IMR-90 (cell line): ENCODE data around the gene FAM20C. TPM values are rescaled to one million over a fixed set of nuclear protein-coding genes. Genes with fewer than 3 reads are reported as not detected.

ENCODE experiments used
- ATAC-seq: fragments of 200-7000 bp; cut with Tn5 transposase; 2 replicates; pipeline ENCODE4 v1.9.1; 2020; ENCODE audit warnings: low read depth, mild to moderate bottlenecking, moderate library complexity
- BruUV-seq: library from RNA; stranded (reverse); fragments of 400-500 nt; replicated peaks from 2 replicates; lab custom pipeline; 2021; lab: Mats Ljungman, UMichigan
- CTCF ChIA-PET: fragments of 300-600 bp; formaldehyde crosslinking; extraction: SDS; loops from one replicate; lab custom pipeline; 2021; ENCODE audit warnings: antibody characterized with exemption; lab: Yijun Ruan, JAX
- POLR2A ChIA-PET: fragments of 300-600 bp; sonication (Branson Sonifier 250); formaldehyde crosslinking; loops from one replicate; lab custom pipeline; 2022; ENCODE audit warnings: antibody characterized with exemption; ENCODE audit not compliant: unreplicated experiment; lab: Charles Lee
- DNase-seq: peaks from one replicate; pipeline ENCODE4 v3.0.0; 2013
- H2AFZ ChIP-seq: replicated peaks from 2 replicates; pipeline ENCODE3; 2013; ENCODE audit warnings: low read length, mild to moderate bottlenecking; ENCODE audit not compliant: poor library complexity
- H2AK5ac ChIP-seq: 2 replicates; pipeline ENCODE4 v1.6.1; 2013; ENCODE audit warnings: low read depth, low read length, inconsistent platforms
- H2AK9ac ChIP-seq: replicated peaks from 2 replicates; pipeline ENCODE3; 2013; ENCODE audit warnings: mild to moderate bottlenecking, low read depth, low read length, moderate library complexity; ENCODE audit not compliant: poor library complexity
- H2BK120ac ChIP-seq: 2 replicates; pipeline ENCODE4 v1.6.1; 2013; ENCODE audit warnings: low read depth, low read length, inconsistent platforms
- H2BK15ac ChIP-seq: 3 replicates; pipeline ENCODE4 v1.6.1; 2013; ENCODE audit warnings: low read depth, low read length, inconsistent platforms
- H2BK20ac ChIP-seq: 2 replicates; pipeline ENCODE4 v1.6.1; 2013; ENCODE audit warnings: low read depth, mild to moderate bottlenecking, inconsistent platforms, low read length, moderate library complexity
- H2BK5ac ChIP-seq: 2 replicates; pipeline ENCODE4 v1.6.1; 2013; ENCODE audit warnings: mild to moderate bottlenecking, low read depth, low read length, inconsistent platforms; ENCODE audit not compliant: poor library complexity, severe bottlenecking
- H3K14ac ChIP-seq: replicated peaks from 2 replicates; pipeline ENCODE4 v1.6.1; 2013; ENCODE audit warnings: low read depth, low read length, inconsistent platforms
- H3K18ac ChIP-seq: 2 replicates; pipeline ENCODE4 v1.6.1; 2013; ENCODE audit warnings: low read depth, low read length, control low read depth
- H3K23ac ChIP-seq: 2 replicates; pipeline ENCODE4 v1.6.1; 2013; ENCODE audit warnings: low read depth, low read length, inconsistent platforms
- H3K27ac ChIP-seq: 2 replicates; pipeline ENCODE4 v1.5.1; 2013; ENCODE audit warnings: mild to moderate bottlenecking, control low read depth, low read length; ENCODE audit not compliant: insufficient read depth
- H3K27me3 ChIP-seq: 2 replicates; pipeline ENCODE4 v1.6.1; 2013; ENCODE audit warnings: low read length; ENCODE audit not compliant: control insufficient read depth, insufficient read depth
- H3K36me3 ChIP-seq: 2 replicates; pipeline ENCODE4 v1.6.1; 2013; ENCODE audit warnings: low read length, mixed read lengths; ENCODE audit not compliant: control insufficient read depth, insufficient read depth
- H3K4ac ChIP-seq: 2 replicates; pipeline ENCODE4 v1.6.1; 2013; ENCODE audit warnings: low read depth, low read length, inconsistent platforms
- H3K4me1 ChIP-seq: 2 replicates; pipeline ENCODE4 v1.6.1; 2013; ENCODE audit warnings: low read length, mixed read lengths; ENCODE audit not compliant: control insufficient read depth, insufficient read depth
- H3K4me2 ChIP-seq: 2 replicates; pipeline ENCODE4 v1.6.1; 2013; ENCODE audit warnings: low read depth, mild to moderate bottlenecking, control low read depth, low read length, moderate library complexity
- H3K4me3 ChIP-seq: 2 replicates; pipeline ENCODE4 v1.5.1; 2013; ENCODE audit warnings: low read depth, mild to moderate bottlenecking, control low read depth, low read length, moderate library complexity; ENCODE audit not compliant: insufficient read depth
- H3K56ac ChIP-seq: 2 replicates; pipeline ENCODE4 v1.6.1; 2013; ENCODE audit warnings: low read length, inconsistent platforms; ENCODE audit not compliant: insufficient read depth; ENCODE audit errors: extremely low read depth
- H3K79me1 ChIP-seq, 2 experiments: 2 replicates each; pipeline ENCODE4 v1.6.1; 2013; ENCODE audit warnings: low read length in 2 of 2, inconsistent platforms in 1 of 2, low read depth in 1 of 2
- H3K9ac ChIP-seq: 2 replicates; pipeline ENCODE4 v1.6.1; 2013; ENCODE audit warnings: low read depth, low read length, control low read depth
- H3K9me1 ChIP-seq: 2 replicates; pipeline ENCODE4 v1.6.1; 2013; ENCODE audit warnings: low read length, inconsistent platforms; ENCODE audit not compliant: insufficient read depth
- H3K9me3 ChIP-seq: 2 replicates; pipeline ENCODE4 v1.6.1; 2013; ENCODE audit warnings: low read length; ENCODE audit not compliant: control insufficient read depth, insufficient read depth
- H4K20me1 ChIP-seq: 2 replicates; pipeline ENCODE4 v1.6.1; 2013; ENCODE audit warnings: low read length, inconsistent platforms; ENCODE audit not compliant: insufficient read depth
- H4K5ac ChIP-seq: 2 replicates; pipeline ENCODE4 v1.6.1; 2013; ENCODE audit warnings: mild to moderate bottlenecking, low read depth, low read length, control low read depth
- H4K8ac ChIP-seq, 2 experiments: 2 replicates each; pipeline ENCODE4 v1.6.1; 2013; ENCODE audit warnings: low read depth in 2 of 2, low read length in 2 of 2, control low read depth in 1 of 2, inconsistent platforms in 1 of 2
- H4K91ac ChIP-seq: 2 replicates; pipeline ENCODE4 v1.6.1; 2013; ENCODE audit warnings: low read depth, low read length, inconsistent platforms; ENCODE audit not compliant: insufficient read depth
- BHLHE40 ChIP-seq: fragments of 150-350 bp; IDR thresholded peaks from 2 replicates; pipeline ENCODE4 v1.6.1; 2016; ENCODE audit warnings: mild to moderate bottlenecking, low read depth, low read length
- CEBPB ChIP-seq: IDR thresholded peaks from 2 replicates; pipeline ENCODE4 v1.6.1; 2012; ENCODE audit warnings: low read depth, low read length, improper control_type of control experiment
- CHD1 ChIP-seq: IDR thresholded peaks from 2 replicates; pipeline ENCODE4 v1.6.1; 2012; ENCODE audit warnings: low read depth, low read length, improper control_type of control experiment
- FOS ChIP-seq: fragments of 150-350 bp; IDR thresholded peaks from 2 replicates; pipeline ENCODE4 v1.6.1; 2016; ENCODE audit warnings: low read depth, low read length
- MAFK ChIP-seq: IDR thresholded peaks from 2 replicates; pipeline ENCODE4 v1.6.1; 2012; ENCODE audit warnings: low read depth, low read length, improper control_type of control experiment
- MAZ ChIP-seq: IDR thresholded peaks from 2 replicates; pipeline ENCODE4 v1.6.1; 2012; ENCODE audit warnings: low read depth, mild to moderate bottlenecking, low read length, improper control_type of control experiment, moderate library complexity, borderline replicate concordance
- MXI1 ChIP-seq: IDR thresholded peaks from 2 replicates; pipeline ENCODE4 v1.6.1; 2012; ENCODE audit warnings: low read depth, mild to moderate bottlenecking, low read length, moderate library complexity, borderline replicate concordance
- NFE2L2 ChIP-seq: fragments of 150-350 bp; IDR thresholded peaks from 2 replicates; pipeline ENCODE4 v1.6.1; 2016; ENCODE audit warnings: low read depth, mild to moderate bottlenecking, low read length
- POLR2A ChIP-seq: IDR thresholded peaks from 2 replicates; pipeline ENCODE4 v1.6.1; 2012; ENCODE audit warnings: mild to moderate bottlenecking, low read depth, low read length
- RAD21 ChIP-seq: IDR thresholded peaks from 2 replicates; pipeline ENCODE4 v1.6.1; 2012; ENCODE audit warnings: low read length, improper control_type of control experiment
- RFX5 ChIP-seq: IDR thresholded peaks from 2 replicates; pipeline ENCODE4 v1.8.0; 2012; ENCODE audit warnings: low read depth, mild to moderate bottlenecking, low read length, moderate library complexity
- SMC3 ChIP-seq: fragments of 150-350 bp; IDR thresholded peaks from 2 replicates; pipeline ENCODE4 v1.6.1; 2016; ENCODE audit warnings: low read depth, mild to moderate bottlenecking, antibody characterized with exemption, low read length, moderate library complexity
- WGBS, 2 experiments: methylation state at CpG; one replicate each; pipeline versions ENCODE4 v1.1.5 to v1.1.7; 2013; ENCODE audit warnings: missing lambda C conversion rate in 2 of 2; ENCODE audit not compliant: insufficient read length in 1 of 2; ENCODE audit errors: extremely low coverage in 2 of 2; 5-methylcytosine and 5-hydroxymethylcytosine counted together
- dilution Hi-C: fragments of 300-500 bp; cut with HindIII; formaldehyde crosslinking; loops from one replicate; pipeline ENCODE4 v1.14.3; 2018; ENCODE audit warnings: low sequenced_read_pairs; ENCODE audit not compliant: unreplicated experiment
- in situ Hi-C: fragments of 300-500 bp; cut with MboI; formaldehyde crosslinking; loops from 3 replicates; pipeline ENCODE4 v1.14.3; 2019; ENCODE audit warnings: low sequenced_read_pairs, inconsistent platforms, mixed read lengths
- intact Hi-C: fragments of 100-400 bp; cut with micrococcal nuclease; formaldehyde crosslinking; loops from 2 replicates; pipeline ENCODE4 v1.10.0; 2022
- polyA plus RNA-seq, 3 experiments: library from polyadenylated mRNA; depleted of rRNA; stranded (reverse); fragments of >200 nt; gene quantifications; 2 replicates each; pipeline ENCODE4 v1.2.3, GENCODE V29; 2012; ENCODE audit warnings: low replicate concordance in 1 of 3
- total RNA-seq: library from RNA; depleted of rRNA; stranded (reverse); fragments of >200 nt; gene quantifications from 2 replicates; pipeline ENCODE4 v1.2.3, GENCODE V29; 2012
- TF ChIP-seq, protein P1 (sequence below): conservative IDR thresholded peaks from 2 replicates; pipeline ENCODE4 v1.5.1; 2012; ENCODE audit warnings: mild to moderate bottlenecking, low read depth, low read length, improper control_type of control experiment
- TF ChIP-seq, protein P2 (sequence below): fragments of 150-350 bp; IDR thresholded peaks from 2 replicates; pipeline ENCODE4 v1.6.1; 2016; ENCODE audit warnings: low read depth, mild to moderate bottlenecking, low read length, moderate library complexity, borderline replicate concordance
- TF ChIP-seq, protein P3 (sequence below): fragments of 150-350 bp; IDR thresholded peaks from 2 replicates; pipeline ENCODE4 v1.6.1; 2017; ENCODE audit warnings: mild to moderate bottlenecking, antibody characterized with exemption, low read length, low read depth

Gene FAM20C
- total and polyA plus RNA-seq, 2 of the 4 experiments (the other 2 are of a cell fraction) = 7.7 to 36.6 TPM

DNA sequence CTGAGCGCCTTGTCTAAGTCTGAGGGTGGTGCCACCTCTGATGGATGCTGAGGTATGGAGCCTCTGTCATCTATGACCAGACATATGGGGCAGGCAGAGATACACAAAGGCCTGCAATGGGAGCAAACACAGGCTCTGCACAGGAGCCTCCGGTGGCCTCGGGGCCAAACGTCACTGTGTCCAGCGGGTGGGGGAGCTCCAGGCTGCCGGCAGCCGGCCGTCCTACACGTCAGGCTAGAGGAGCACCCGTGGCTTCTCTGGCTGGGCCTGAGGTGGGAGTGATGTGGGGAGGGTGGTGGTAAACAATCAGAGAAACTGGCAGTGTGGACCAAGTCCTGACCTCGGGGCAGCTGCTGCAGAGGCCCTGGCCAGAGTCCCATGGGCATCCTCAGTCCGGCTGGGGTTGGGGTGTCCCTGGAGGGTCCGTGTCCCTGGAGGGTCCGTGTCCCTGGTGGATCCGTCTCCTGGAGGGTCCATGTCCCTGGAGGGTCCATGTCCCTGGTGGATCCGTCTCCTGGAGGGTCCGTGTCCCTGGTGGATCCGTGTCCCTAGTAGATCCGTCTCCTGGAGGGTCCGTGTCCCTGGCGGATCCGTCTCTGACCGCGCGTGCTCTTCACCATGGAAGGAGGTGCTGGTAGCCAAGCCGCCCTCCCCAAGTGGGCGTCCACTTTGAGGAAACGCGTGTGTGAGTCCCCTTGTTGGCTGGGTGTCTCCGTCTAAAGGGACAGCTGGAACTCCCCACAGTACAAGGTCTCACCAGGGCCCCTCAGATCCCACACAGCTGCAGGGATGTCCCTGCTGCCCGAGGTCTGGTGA is 24.2 kb upstream of the FAM20C start:
- in situ Hi-C loops = no loop called here
- no peaks in the 10 kb centered on the region for H3K9me1 ChIP-seq
- no peak overlapping the region for H2BK5ac ChIP-seq
- H3K9me3 ChIP-seq = no peaks in the 10 kb centered on the region
- H2AFZ ChIP-seq = no peak overlapping the region
- H4K5ac ChIP-seq = no peak overlapping the region
- no peak overlapping the region for H2AK5ac ChIP-seq
- H3K36me3 ChIP-seq = no peaks in the 10 kb centered on the region
- ChIA-PET CTCF (interaction anchor here (0.5 kb wide), 1 partner anchor 8 kb away, joined by 3 read pairs; no protein-coding TSS in a partner anchor), POLR2A (no interaction called here)
- no peak overlapping the region for H2BK20ac ChIP-seq
- dilution Hi-C loops = no loop called here
- H4K20me1 ChIP-seq = no peaks in the 10 kb centered on the region
- no peak overlapping the region for H3K4me3 ChIP-seq
- no TSS peak for BruUV-seq
- H3K9ac ChIP-seq = no peak overlapping the region
- H3K4me1 ChIP-seq = 0 out of 2 replicates have a peak, but pooled peaks cover 2% of the 10 kb centered on the region
- 82% methylated on average over 18 of the region's 31 CpGs; no CpG with 5 or more reads in 1 of the 2 experiments for WGBS, 2 experiments
- ATAC-seq = no peak
- H4K91ac ChIP-seq = no peak overlapping the region
- no peak overlapping the region for H3K27ac ChIP-seq
- no peaks in the 10 kb centered on the region for H3K79me1 ChIP-seq
- H2BK120ac ChIP-seq = no peak overlapping the region
- no peak overlapping the region for H3K56ac ChIP-seq
- DNase-seq = no peak
- H2AK9ac ChIP-seq = no peak overlapping the region
- H3K14ac ChIP-seq = no peak overlapping the region
- H3K4me2 ChIP-seq = no peak overlapping the region
- no peak overlapping the region for H3K4ac ChIP-seq
- intact Hi-C loops = no loop called here
- H4K8ac ChIP-seq = no peak overlapping the region
- no peak overlapping the region for H3K18ac ChIP-seq
- H3K23ac ChIP-seq = no peak overlapping the region; the same call in 1 of the 2 replicates
- H3K27me3 ChIP-seq = peaks cover 22% of the 10 kb centered on the region
- no peak overlapping the region for H2BK15ac ChIP-seq
- no peak for TF ChIP-seq CEBPB
- no peak for TF ChIP-seq MAZ
- TF ChIP-seq NFE2L2 = no peak
- TF ChIP-seq BHLHE40 = no peak
- TF ChIP-seq RFX5 = no peak
- no peak for TF ChIP-seq MAFK
- TF ChIP-seq FOS = no peak
- no peak for TF ChIP-seq SMC3
- TF ChIP-seq RAD21 = no peak
- TF ChIP-seq POLR2A = no peak
- no peak for TF ChIP-seq CHD1
- TF ChIP-seq, protein P1, sequence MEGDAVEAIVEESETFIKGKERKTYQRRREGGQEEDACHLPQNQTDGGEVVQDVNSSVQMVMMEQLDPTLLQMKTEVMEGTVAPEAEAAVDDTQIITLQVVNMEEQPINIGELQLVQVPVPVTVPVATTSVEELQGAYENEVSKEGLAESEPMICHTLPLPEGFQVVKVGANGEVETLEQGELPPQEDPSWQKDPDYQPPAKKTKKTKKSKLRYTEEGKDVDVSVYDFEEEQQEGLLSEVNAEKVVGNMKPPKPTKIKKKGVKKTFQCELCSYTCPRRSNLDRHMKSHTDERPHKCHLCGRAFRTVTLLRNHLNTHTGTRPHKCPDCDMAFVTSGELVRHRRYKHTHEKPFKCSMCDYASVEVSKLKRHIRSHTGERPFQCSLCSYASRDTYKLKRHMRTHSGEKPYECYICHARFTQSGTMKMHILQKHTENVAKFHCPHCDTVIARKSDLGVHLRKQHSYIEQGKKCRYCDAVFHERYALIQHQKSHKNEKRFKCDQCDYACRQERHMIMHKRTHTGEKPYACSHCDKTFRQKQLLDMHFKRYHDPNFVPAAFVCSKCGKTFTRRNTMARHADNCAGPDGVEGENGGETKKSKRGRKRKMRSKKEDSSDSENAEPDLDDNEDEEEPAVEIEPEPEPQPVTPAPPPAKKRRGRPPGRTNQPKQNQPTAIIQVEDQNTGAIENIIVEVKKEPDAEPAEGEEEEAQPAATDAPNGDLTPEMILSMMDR = no peak
- TF ChIP-seq MXI1 = no peak
- TF ChIP-seq, protein P2, sequence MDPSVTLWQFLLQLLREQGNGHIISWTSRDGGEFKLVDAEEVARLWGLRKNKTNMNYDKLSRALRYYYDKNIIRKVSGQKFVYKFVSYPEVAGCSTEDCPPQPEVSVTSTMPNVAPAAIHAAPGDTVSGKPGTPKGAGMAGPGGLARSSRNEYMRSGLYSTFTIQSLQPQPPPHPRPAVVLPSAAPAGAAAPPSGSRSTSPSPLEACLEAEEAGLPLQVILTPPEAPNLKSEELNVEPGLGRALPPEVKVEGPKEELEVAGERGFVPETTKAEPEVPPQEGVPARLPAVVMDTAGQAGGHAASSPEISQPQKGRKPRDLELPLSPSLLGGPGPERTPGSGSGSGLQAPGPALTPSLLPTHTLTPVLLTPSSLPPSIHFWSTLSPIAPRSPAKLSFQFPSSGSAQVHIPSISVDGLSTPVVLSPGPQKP = no peak
- TF ChIP-seq, protein P3, sequence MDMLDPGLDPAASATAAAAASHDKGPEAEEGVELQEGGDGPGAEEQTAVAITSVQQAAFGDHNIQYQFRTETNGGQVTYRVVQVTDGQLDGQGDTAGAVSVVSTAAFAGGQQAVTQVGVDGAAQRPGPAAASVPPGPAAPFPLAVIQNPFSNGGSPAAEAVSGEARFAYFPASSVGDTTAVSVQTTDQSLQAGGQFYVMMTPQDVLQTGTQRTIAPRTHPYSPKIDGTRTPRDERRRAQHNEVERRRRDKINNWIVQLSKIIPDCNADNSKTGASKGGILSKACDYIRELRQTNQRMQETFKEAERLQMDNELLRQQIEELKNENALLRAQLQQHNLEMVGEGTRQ = no peak
